ENCODE measurements around the gene PDGFC. TPM values are rescaled to one million over a fixed set of nuclear protein-coding genes. Genes with fewer than 3 reads are reported as not detected.

PDGFC gene
- total and polyA plus RNA-seq, 4 donors = 16.6 to 24.5 (median 22.7) TPM

DNA sequence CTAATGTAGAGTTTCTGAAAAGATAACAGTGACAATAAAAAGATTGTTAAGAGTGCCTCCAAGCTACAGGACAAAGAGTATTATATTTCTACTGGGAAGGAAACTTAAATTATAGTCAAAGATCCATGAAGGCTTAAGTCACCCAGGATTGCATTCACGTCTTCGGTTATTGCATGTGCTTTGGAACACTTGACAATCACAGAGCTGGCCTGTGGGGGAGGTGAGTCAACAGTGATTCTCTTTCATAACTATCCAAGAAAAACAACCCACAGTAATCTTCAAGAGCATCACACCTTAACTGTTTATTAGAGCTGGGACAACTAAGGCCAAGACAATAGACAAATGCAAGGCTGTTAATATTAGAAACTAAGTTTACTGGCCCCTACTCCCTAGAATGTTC lies 40.3 kb downstream of the PDGFC start:
- no peaks in the 10 kb centered on the region for H3K4me1 ChIP-seq (ENCODE audit: control insufficient read depth, insufficient read depth, low read length)
- no CpG with 5 or more reads among the region's 2 CpGs for WGBS (ENCODE audit: insufficient coverage)
- H3K36me3 ChIP-seq (ENCODE audit: control insufficient read depth, insufficient read depth, low read length) = no peaks in the 10 kb centered on the region
- no peak overlapping the region for H3K4me3 ChIP-seq (ENCODE audit: low read depth, low read length)
- DNase-seq (ENCODE audit: low read depth in 4 of 6, low spot score in 6 of 6) = no peak
- no peak overlapping the region for H3K27ac ChIP-seq (ENCODE audit: low read depth, low read length)
- no peaks in the 10 kb centered on the region for H3K27me3 ChIP-seq (ENCODE audit: control insufficient read depth, insufficient read depth, low read length)
- H3K9me3 ChIP-seq (ENCODE audit: control insufficient read depth, insufficient read depth, low read length) = no peaks in the 10 kb centered on the region

DNA sequence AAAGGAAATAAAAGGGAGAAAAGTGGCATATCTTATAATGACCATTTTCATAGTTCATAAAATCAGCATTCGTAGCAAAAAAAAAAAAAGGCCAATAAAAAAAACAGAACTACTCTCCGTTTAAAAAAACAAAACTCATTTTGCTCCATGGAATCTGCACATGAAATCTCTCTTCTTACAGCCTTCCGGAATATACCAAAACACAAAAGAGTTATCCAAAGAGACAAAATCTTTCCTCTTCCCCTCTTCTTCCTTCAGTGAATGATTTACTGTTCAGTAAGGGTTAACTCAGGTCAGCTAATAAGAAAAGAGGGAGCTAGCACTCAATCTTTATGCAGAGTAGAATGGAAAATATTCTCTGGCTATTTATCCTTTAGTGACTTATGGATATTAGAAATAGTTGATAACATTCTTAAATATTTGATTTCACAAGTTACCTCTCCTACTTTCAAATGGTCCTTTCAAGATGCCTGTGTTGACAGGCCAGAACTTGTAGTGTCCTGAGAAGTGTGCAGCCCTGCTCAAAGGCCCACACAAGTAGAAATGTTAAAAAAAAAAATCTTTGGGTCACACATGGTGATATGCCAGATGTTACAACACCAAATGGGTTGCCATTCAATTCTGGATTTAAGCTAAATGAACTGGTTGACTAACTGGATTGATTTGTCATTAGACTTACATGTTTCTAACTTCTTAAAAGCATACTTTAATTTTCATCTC lies 42.1 kb downstream of the PDGFC start:
- 83% methylated on average over 1 of the region's 3 CpGs for WGBS (ENCODE audit: insufficient coverage)
- Histone ChIP-seq H3K4me3 (ENCODE audit: low read depth, low read length) (no peak overlapping the region), H3K36me3 (ENCODE audit: control insufficient read depth, insufficient read depth, low read length) (no peaks in the 10 kb centered on the region), H3K27ac (ENCODE audit: low read depth, low read length) (no peak overlapping the region), H3K27me3 (ENCODE audit: control insufficient read depth, insufficient read depth, low read length) (no peaks in the 10 kb centered on the region), H3K4me1 (ENCODE audit: control insufficient read depth, insufficient read depth, low read length) (no peaks in the 10 kb centered on the region), H3K9me3 (ENCODE audit: control insufficient read depth, insufficient read depth, low read length) (no peaks in the 10 kb centered on the region)
- no peak for DNase-seq (ENCODE audit: low read depth in 4 of 6, low spot score in 6 of 6)

DNA sequence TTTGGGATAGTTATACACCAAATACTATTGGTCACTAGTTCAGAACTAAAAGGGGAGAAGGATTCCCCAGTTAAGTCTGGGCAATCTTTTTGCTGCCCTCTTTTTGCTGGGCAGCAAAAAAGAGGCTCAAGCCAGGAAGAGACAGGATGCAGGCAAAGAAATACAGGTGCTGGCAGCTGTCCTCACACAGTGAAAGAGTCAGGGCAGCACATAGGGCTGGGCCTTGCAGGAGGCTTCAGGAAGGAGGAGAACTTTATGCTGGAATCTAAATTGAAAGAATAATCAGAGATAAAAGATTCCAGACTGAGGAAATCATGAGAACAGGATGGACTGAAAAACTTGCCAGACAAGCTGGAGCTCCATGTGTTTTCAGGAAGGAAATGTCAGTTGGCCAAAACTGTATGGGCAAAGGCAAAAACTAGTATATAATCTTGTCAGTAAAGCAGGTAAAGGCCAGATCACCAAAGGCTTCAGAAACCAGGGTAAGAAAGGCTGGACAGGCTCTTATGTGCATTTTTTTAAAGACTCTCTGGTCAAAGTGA lies 46.8 kb downstream of the PDGFC start:
- H3K9me3 ChIP-seq (ENCODE audit: control insufficient read depth, insufficient read depth, low read length) = no peaks in the 10 kb centered on the region
- H3K27me3 ChIP-seq (ENCODE audit: control insufficient read depth, insufficient read depth, low read length) = no peaks in the 10 kb centered on the region
- no peak overlapping the region for H3K27ac ChIP-seq (ENCODE audit: low read depth, low read length)
- no peak overlapping the region for H3K4me3 ChIP-seq (ENCODE audit: low read depth, low read length)
- H3K36me3 ChIP-seq (ENCODE audit: control insufficient read depth, insufficient read depth, low read length) = no peaks in the 10 kb centered on the region
- no peak for DNase-seq (ENCODE audit: low read depth in 4 of 6, low spot score in 6 of 6)
- H3K4me1 ChIP-seq (ENCODE audit: control insufficient read depth, insufficient read depth, low read length) = no peaks in the 10 kb centered on the region

DNA sequence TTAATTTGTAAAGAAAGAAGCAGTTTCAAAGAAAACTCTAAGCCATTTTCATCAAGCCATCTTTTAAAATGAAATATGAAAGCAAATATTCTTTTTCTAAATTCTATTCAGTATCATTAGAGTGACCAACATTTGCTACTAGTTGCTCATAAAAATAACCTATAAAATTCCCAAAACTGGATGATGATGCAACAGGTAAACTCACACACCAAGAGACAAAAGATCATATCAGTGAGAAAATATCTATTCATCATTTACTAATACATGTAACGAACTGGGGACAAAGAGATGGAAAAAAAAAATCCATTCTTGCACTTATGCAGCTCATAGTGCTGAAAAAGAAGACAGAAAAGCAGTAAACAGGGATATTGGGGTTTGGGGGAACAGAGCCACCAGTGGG lies 48.1 kb downstream of the PDGFC start:
- no CpG with 5 or more reads among the region's 1 CpG for WGBS (ENCODE audit: insufficient coverage)
- Histone ChIP-seq H3K27me3 (ENCODE audit: control insufficient read depth, insufficient read depth, low read length) (no peaks in the 10 kb centered on the region), H3K9me3 (ENCODE audit: control insufficient read depth, insufficient read depth, low read length) (no peaks in the 10 kb centered on the region), H3K27ac (ENCODE audit: low read depth, low read length) (no peak overlapping the region), H3K36me3 (ENCODE audit: control insufficient read depth, insufficient read depth, low read length) (no peaks in the 10 kb centered on the region), H3K4me1 (ENCODE audit: control insufficient read depth, insufficient read depth, low read length) (no peaks in the 10 kb centered on the region), H3K4me3 (ENCODE audit: low read depth, low read length) (no peak overlapping the region)
- DNase-seq (ENCODE audit: low read depth in 4 of 6, low spot score in 6 of 6) = no peak

DNA sequence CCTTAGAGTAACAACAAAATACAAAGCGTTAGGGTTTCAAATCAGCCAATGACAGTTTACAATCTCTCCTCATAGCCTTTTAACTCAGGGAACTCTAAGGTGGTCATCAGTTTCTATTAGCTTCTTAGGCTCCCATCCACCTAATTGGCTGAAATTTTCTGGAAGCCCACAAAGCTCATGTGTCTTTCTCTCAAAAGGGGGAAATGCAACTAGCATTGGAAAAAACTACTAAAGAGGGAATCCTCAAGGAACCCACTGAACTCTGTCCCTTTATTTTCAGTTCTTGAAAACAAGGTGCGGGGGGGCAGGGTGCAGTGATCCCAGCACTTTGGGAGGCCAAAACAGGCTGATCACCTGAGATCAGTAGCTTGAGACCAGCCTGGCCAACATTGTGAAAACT lies 56.4 kb downstream of the PDGFC start:
- H3K27ac ChIP-seq (ENCODE audit: low read depth, low read length) = no peak overlapping the region
- H3K4me3 ChIP-seq (ENCODE audit: low read depth, low read length) = no peak overlapping the region
- no peaks in the 10 kb centered on the region for H3K4me1 ChIP-seq (ENCODE audit: control insufficient read depth, insufficient read depth, low read length)
- no peak for DNase-seq (ENCODE audit: low read depth in 4 of 6, low spot score in 6 of 6)
- no peaks in the 10 kb centered on the region for H3K36me3 ChIP-seq (ENCODE audit: control insufficient read depth, insufficient read depth, low read length)
- H3K27me3 ChIP-seq (ENCODE audit: control insufficient read depth, insufficient read depth, low read length) = no peaks in the 10 kb centered on the region
- whole genome bisulfite sequencing (ENCODE audit: insufficient coverage) = 100% methylated on average over 2 of the region's 2 CpGs
- peaks cover 3% of the 10 kb centered on the region for H3K9me3 ChIP-seq (ENCODE audit: control insufficient read depth, insufficient read depth, low read length)

DNA sequence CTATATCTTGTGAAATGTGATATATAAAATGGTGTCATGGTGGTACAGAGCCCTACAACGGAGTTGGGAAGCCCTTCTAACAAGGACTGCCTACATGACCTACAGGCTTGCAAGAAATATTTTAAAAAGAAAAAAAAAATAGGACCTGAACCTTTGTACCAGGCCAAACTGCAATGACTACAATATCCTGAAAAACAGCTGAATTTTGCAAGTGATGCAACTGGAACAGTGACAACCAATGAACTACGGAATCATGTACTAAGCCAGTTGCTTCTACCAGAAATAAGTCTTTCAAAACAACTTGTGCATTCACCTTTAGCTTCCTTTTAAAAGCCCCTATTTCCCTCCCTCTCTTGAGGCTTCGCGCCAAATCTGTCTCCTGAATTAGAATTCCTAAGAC lies 58.4 kb downstream of the PDGFC start:
- Histone ChIP-seq H3K9me3 (ENCODE audit: control insufficient read depth, insufficient read depth, low read length) (peaks cover 3% of the 10 kb centered on the region), H3K36me3 (ENCODE audit: control insufficient read depth, insufficient read depth, low read length) (no peaks in the 10 kb centered on the region), H3K4me3 (ENCODE audit: low read depth, low read length) (no peak overlapping the region), H3K4me1 (ENCODE audit: control insufficient read depth, insufficient read depth, low read length) (no peaks in the 10 kb centered on the region), H3K27ac (ENCODE audit: low read depth, low read length) (no peak overlapping the region), H3K27me3 (ENCODE audit: control insufficient read depth, insufficient read depth, low read length) (no peaks in the 10 kb centered on the region)
- WGBS (ENCODE audit: insufficient coverage) = 100% methylated on average over 1 of the region's 4 CpGs
- DNase-seq (ENCODE audit: low read depth in 4 of 6, low spot score in 6 of 6) = no peak

DNA sequence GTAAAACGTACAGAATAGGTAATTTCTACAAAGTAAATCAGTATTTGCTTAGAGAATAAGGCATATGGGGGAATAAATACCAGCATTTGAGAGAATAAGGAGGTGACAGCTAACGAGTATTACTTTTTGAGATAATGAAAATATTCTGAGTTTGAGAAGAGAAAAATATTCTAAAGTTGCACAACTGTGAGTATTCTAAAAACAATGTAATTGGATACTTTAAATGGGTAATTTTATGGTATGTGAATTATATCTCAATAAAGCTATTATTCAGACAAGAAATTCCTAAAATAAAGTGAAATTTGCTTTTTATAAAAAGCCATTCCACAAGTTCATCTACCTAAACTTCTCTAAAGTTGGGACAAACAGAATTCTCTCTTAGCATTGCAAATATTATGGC lies 62.6 kb downstream of the PDGFC start:
- Histone ChIP-seq H3K27ac (ENCODE audit: low read depth, low read length) (no peak overlapping the region), H3K27me3 (ENCODE audit: control insufficient read depth, insufficient read depth, low read length) (no peaks in the 10 kb centered on the region), H3K4me3 (ENCODE audit: low read depth, low read length) (no peak overlapping the region), H3K4me1 (ENCODE audit: control insufficient read depth, insufficient read depth, low read length) (no peaks in the 10 kb centered on the region), H3K9me3 (ENCODE audit: control insufficient read depth, insufficient read depth, low read length) (peaks cover 3% of the 10 kb centered on the region), H3K36me3 (ENCODE audit: control insufficient read depth, insufficient read depth, low read length) (no peaks in the 10 kb centered on the region)
- DNase-seq (ENCODE audit: low read depth in 4 of 6, low spot score in 6 of 6) = no peak
- WGBS (ENCODE audit: insufficient coverage) = no CpG with 5 or more reads among the region's 2 CpGs

DNA sequence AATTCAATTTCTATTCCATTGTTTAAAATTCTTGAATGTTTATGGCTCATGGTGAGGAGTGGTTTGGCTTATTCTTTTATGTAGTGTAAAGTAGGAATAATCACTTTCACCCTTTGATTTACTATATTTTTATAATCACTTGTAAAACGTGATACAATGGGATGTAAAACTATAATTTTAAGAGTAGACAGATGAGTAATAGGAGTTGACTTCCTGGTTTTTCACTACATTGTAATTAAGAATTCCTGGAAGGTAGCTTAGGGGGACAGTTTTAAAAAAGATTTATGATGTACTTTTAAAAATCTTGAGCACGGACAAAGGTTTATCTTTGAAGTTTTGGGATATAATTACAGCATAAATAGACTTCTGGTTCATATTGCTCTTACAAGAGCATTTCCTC lies 65.3 kb downstream of the PDGFC start:
- DNase-seq (ENCODE audit: low read depth in 4 of 6, low spot score in 6 of 6) = no peak
- no CpG with 5 or more reads among the region's 2 CpGs for WGBS (ENCODE audit: insufficient coverage)
- no peaks in the 10 kb centered on the region for H3K27me3 ChIP-seq (ENCODE audit: control insufficient read depth, insufficient read depth, low read length)

DNA sequence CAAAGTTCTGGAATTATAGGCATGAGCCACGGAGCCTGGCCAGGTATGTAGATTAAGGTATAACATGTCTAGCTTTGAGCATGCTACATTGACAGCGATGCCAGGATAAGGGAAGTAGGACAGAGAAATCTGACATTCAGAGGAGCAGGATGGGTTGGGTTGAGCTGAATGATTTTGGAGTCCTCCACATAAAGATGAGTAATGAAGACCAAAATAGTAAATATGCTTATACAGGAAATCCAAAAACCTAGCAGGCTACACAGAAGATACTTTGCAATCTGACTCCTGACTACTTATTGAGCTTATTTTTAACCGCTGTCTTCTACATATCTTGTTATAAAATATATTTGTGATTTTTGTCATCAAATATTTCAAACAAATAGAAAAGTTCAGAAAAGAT lies 69.7 kb downstream of the PDGFC start:
- no peak overlapping the region for H3K4me3 ChIP-seq (ENCODE audit: low read depth, low read length)
- H3K27me3 ChIP-seq (ENCODE audit: control insufficient read depth, insufficient read depth, low read length) = no peaks in the 10 kb centered on the region
- H3K4me1 ChIP-seq (ENCODE audit: control insufficient read depth, insufficient read depth, low read length) = no peaks in the 10 kb centered on the region
- H3K27ac ChIP-seq (ENCODE audit: low read depth, low read length) = no peak overlapping the region
- no peaks in the 10 kb centered on the region for H3K9me3 ChIP-seq (ENCODE audit: control insufficient read depth, insufficient read depth, low read length)
- no peaks in the 10 kb centered on the region for H3K36me3 ChIP-seq (ENCODE audit: control insufficient read depth, insufficient read depth, low read length)
- DNase-seq (ENCODE audit: low read depth in 4 of 6, low spot score in 6 of 6) = no peak
- 100% methylated on average over 1 of the region's 3 CpGs for WGBS (ENCODE audit: insufficient coverage)

More for the DNA sequence above, 65.3 kb downstream of the PDGFC start:
- H3K4me3 ChIP-seq (ENCODE audit: low read depth, low read length) = no peak overlapping the region
- H3K4me1 ChIP-seq (ENCODE audit: control insufficient read depth, insufficient read depth, low read length) = no peaks in the 10 kb centered on the region
- H3K9me3 ChIP-seq (ENCODE audit: control insufficient read depth, insufficient read depth, low read length) = no peaks in the 10 kb centered on the region
- no peak overlapping the region for H3K27ac ChIP-seq (ENCODE audit: low read depth, low read length)
- no peaks in the 10 kb centered on the region for H3K36me3 ChIP-seq (ENCODE audit: control insufficient read depth, insufficient read depth, low read length)

DNA sequence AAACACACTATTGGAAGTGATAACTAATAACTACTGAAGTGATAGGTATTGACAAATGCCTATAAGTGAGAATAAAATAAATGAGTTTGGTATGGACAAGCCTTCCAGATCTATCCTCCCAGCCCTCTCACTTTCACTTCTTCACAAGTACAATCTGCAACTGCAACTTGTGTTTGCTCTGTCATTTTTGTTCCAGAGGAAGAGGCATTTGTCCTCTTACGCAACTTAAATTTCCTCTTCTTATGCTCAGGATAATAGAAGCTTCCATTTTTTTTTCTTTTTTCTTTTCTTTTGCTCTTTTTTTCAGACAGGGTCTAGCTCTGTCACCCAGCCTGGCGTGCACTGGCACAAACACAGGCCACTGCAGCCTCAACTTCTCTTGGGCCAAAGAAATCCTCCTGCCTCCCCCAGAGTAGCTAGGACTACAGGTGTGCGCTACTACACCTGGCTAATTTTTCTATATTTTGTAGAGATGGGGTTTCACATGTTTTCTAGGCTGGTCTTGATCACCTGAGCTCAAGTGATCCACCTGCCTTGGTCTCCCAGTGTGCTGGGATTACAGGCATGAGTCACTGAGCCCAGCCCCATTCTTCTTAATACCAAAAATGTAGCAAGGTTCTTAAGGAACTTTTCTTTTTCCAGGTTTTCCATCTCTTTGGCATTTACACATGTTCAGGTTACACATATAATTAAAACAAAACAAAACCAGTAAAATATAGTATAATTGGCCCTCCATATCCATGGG lies 73.1 kb downstream of the PDGFC start:
- H3K4me3 ChIP-seq (ENCODE audit: low read depth, low read length) = no peak overlapping the region
- no peaks in the 10 kb centered on the region for H3K4me1 ChIP-seq (ENCODE audit: control insufficient read depth, insufficient read depth, low read length)
- no CpG with 5 or more reads among the region's 3 CpGs for WGBS (ENCODE audit: insufficient coverage)
- H3K27ac ChIP-seq (ENCODE audit: low read depth, low read length) = no peak overlapping the region
- no peak for DNase-seq (ENCODE audit: low read depth in 4 of 6, low spot score in 6 of 6)
- H3K27me3 ChIP-seq (ENCODE audit: control insufficient read depth, insufficient read depth, low read length) = no peaks in the 10 kb centered on the region
- no peaks in the 10 kb centered on the region for H3K9me3 ChIP-seq (ENCODE audit: control insufficient read depth, insufficient read depth, low read length)
- no peaks in the 10 kb centered on the region for H3K36me3 ChIP-seq (ENCODE audit: control insufficient read depth, insufficient read depth, low read length)

All from spinal cord (tissue), 10 donors.